Aorta (tissue), 5 donors: ENCODE data around the gene SH2D4B. TPM values are rescaled to one million over a fixed set of nuclear protein-coding genes. Genes with fewer than 3 reads are reported as not detected.

Experiments used
- ATAC-seq: fragments of 200-7000 bp; cut with Tn5 transposase; one replicate; pipeline ENCODE4 v1.9.1; 2022; ENCODE audit warnings: moderate library complexity; ENCODE audit not compliant: low FRiP score
- DNase-seq, 2 donors: peaks; one replicate each; pipeline ENCODE4 v3.0.0-alpha.2; 2020
- H3K27ac ChIP-seq, 2 donors: one replicate each; pipeline ENCODE4 v1.5.1; 2013; ENCODE audit warnings: low read length in 2 of 2, mild to moderate bottlenecking in 2 of 2, moderate library complexity in 2 of 2, control low read depth in 1 of 2, inconsistent platforms in 1 of 2, low read depth in 1 of 2
- H3K27me3 ChIP-seq, 2 donors: one replicate each; pipeline ENCODE4 v1.6.1; 2013; ENCODE audit warnings: control low read depth in 1 of 2, low read length in 1 of 2, mild to moderate bottlenecking in 1 of 2, moderate library complexity in 1 of 2; ENCODE audit not compliant: insufficient read depth in 2 of 2, control insufficient read depth in 1 of 2
- H3K36me3 ChIP-seq, 2 donors: one replicate each; pipeline ENCODE4 v1.6.1; 2013; ENCODE audit warnings: control low read depth in 1 of 2, low read length in 1 of 2, mild to moderate bottlenecking in 1 of 2; ENCODE audit not compliant: insufficient read depth in 2 of 2, control insufficient read depth in 1 of 2
- H3K4me1 ChIP-seq, 2 donors: one replicate each; pipeline ENCODE4 v1.6.1; 2013; ENCODE audit warnings: low read length in 2 of 2, control low read depth in 1 of 2, mild to moderate bottlenecking in 1 of 2, moderate library complexity in 1 of 2; ENCODE audit not compliant: insufficient read depth in 2 of 2, control insufficient read depth in 1 of 2
- H3K4me3 ChIP-seq, 2 donors: one replicate each; pipeline ENCODE4 v1.5.1; 2013; ENCODE audit warnings: low read length in 2 of 2, control low read depth in 1 of 2, mild to moderate bottlenecking in 1 of 2
- H3K9me3 ChIP-seq: one replicate; pipeline ENCODE4 v1.6.1; 2013; ENCODE audit warnings: mild to moderate bottlenecking, low read length; ENCODE audit not compliant: control insufficient read depth
- WGBS, 2 donors: extraction: QIAGEN DNeasy Blood & Tissue Kit; methylation state at CpG; one replicate each; pipeline ENCODE4 v1.1.7; 2013; 5-methylcytosine and 5-hydroxymethylcytosine counted together
- intact Hi-C, 2 donors: fragments of 100-400 bp; cut with DNase I; formaldehyde crosslinking; loops; one replicate each; pipeline versions ENCODE4 v1.14.2 to v1.15.0; 2022
- polyA plus RNA-seq, 2 donors: library from polyadenylated mRNA; stranded (reverse); fragments of 200-250 nt; gene quantifications; one replicate each; pipeline ENCODE4 v1.2.3, GENCODE V29; 2013
- total RNA-seq, 2 donors: library from RNA; stranded (reverse); fragmentation: NEBNext Ultra II Directional; extraction: Animal tissue kit (Norgen Biotek cat#: 25700); gene quantifications; one replicate each; pipeline ENCODE4 v1.2.1, GENCODE V29; 2021
- donor health status: healthy with polysubstance abuse.
- donor health status: Bipolar disorder and iron deficiency.
- donor health status: DM: no; HTN: no; CAD: no.
- donor health status: DM: no; HTN: no; CAD: no.
- donor health status: DM: yes; HTN: yes; CAD: no.

The SH2D4B gene
- total and polyA plus RNA-seq, 4 donors, result 0.27 to 0.52 TPM; not detected in 2

DNA sequence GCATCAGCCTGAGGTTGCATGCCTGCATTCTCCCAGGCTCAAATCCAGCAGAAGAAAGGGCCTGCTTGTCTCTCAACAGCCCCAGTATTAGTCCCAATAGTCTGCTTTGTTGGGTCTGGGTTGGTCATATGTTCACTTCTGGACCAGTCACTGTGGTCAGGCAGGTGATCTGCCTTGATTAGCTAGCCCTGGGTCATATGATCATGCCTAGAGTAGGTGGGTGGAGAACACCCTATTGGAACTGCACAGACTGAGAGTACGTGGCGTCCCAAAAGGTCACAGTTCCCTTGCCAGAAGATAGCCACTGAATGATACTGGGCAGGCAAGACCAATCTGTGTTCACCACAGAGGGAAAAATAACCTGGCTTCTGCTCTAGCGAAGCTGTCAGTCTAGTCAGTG is 80.1 kb downstream of the SH2D4B start:
- no peaks in the 10 kb centered on the region for H3K9me3 ChIP-seq
- no peaks in the 10 kb centered on the region for H3K36me3 ChIP-seq
- H3K4me3 ChIP-seq, result no peak overlapping the region
- no peak overlapping the region for H3K27ac ChIP-seq
- no peaks in the 10 kb centered on the region for H3K27me3 ChIP-seq
- H3K4me1 ChIP-seq, result no peaks in the 10 kb centered on the region
- 88 to 90% methylated on average over 3 of the region's 3 CpGs for WGBS, 2 donors
- intact Hi-C loops, result no loop called here
- ATAC-seq (no peak), DNase-seq (no peak)

DNA sequence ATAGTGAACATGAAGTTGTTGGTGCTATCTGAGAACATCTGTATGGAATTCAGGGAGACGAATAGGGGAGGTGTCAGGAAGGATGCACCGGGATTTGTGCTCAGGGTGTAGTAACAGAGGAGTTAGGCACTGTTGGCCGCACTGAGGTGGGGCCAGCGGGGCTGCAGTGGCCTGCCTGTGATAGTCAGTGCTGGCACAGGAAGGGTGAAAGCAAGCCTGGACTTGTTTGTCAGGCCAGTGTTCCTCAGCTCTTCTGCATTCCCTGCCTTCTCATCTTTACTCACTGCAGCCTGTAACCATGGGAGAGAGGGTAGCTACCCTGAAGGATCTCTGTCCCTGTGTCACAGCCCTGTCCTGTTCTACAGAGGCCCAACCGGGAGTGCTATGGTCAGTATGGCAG is 81.3 kb downstream of the SH2D4B start:
- Histone ChIP-seq H3K27me3 (no peaks in the 10 kb centered on the region), H3K36me3 (no peaks in the 10 kb centered on the region), H3K27ac (no peak overlapping the region), H3K9me3 (no peaks in the 10 kb centered on the region), H3K4me1 (no peaks in the 10 kb centered on the region), H3K4me3 (no peak overlapping the region)
- no peak for ATAC-seq
- no peak for DNase-seq
- 95 to 96% methylated on average over 5 of the region's 5 CpGs for WGBS, 2 donors
- intact Hi-C loops, result no loop called here

DNA sequence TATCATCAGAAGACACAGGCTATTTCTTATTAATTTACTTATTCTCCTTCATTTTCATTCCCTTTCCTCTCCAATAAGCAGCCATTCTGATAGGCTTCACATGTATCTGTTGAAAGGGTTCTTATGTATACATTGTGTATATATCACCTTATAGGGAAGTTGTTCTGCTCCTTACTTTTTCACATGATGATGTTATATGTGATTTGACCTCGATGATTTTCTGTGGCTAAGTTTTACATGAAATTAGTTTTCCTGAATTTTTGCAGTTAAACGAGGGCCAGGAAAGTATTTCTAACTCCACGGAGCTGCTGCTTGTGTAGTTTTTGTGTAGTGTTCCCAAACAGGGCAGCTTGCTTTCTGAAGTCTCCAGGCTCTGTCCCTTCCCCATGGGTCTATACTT is 84.5 kb downstream of the SH2D4B start:
- H3K4me3 ChIP-seq, result no peak overlapping the region
- 70 to 80% methylated on average over 3 of the region's 3 CpGs for WGBS, 2 donors
- no peaks in the 10 kb centered on the region for H3K4me1 ChIP-seq
- no peaks in the 10 kb centered on the region for H3K9me3 ChIP-seq
- intact Hi-C loops, result no loop called here
- no peak overlapping the region for H3K27ac ChIP-seq
- ATAC-seq (no peak), DNase-seq (no peak)
- no peaks in the 10 kb centered on the region for H3K36me3 ChIP-seq
- no peaks in the 10 kb centered on the region for H3K27me3 ChIP-seq

DNA sequence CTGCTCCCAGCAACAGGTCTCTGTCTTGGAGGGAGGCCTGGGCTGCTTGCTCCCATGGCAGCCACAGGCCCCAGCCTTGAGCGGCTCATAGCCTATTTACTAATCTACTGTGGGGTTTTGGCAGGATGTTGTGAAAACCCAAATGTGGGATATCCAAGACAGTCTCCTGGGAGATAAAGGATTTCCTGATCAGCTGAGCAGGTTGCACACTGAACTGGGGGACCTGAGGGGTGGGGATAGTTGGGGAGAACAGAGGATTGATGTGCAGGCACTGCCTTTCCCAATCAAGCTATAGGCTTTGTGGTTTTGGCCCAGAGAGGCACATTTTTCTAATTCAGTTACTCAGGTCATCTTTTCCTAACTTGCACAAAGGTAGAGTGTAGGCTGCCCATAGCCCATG is 92.6 kb downstream of the SH2D4B start:
- ATAC-seq (no peak), DNase-seq (no peak)
- no peaks in the 10 kb centered on the region for H3K36me3 ChIP-seq
- H3K4me3 ChIP-seq, result no peak overlapping the region
- intact Hi-C loops, result no loop called here
- no peaks in the 10 kb centered on the region for H3K9me3 ChIP-seq
- H3K27ac ChIP-seq, result no peak overlapping the region
- WGBS, 2 donors, result 88 to 94% methylated on average over 1 of the region's 1 CpG
- H3K27me3 ChIP-seq, result no peaks in the 10 kb centered on the region
- H3K4me1 ChIP-seq, result no peaks in the 10 kb centered on the region

DNA sequence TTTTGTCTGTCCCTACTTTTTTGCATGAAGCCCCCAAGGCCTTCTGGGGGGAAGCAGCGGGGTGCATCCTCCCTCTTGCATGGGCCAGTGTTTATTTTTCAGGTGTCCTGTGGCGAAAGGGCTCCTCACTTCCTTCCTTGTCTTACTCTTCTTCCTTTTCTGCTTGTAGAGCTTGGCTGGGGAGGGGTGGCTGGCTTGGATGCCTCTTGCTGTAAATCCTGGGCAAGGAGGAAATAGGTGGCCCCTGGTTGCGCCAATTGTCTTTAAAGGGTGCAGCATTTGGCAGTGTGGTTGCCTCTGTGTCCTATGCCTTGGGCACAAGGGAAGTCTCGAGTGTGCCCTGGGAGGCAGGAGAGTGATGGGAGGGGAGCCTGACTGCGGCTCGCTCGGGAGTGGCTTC is 95.0 kb downstream of the SH2D4B start:
- 92 to 95% methylated on average over 7 of the region's 7 CpGs for WGBS, 2 donors
- no peaks in the 10 kb centered on the region for H3K27me3 ChIP-seq
- no peaks in the 10 kb centered on the region for H3K36me3 ChIP-seq
- no peak overlapping the region for H3K4me3 ChIP-seq
- no peak for ATAC-seq
- H3K9me3 ChIP-seq, result no peaks in the 10 kb centered on the region
- no peak overlapping the region for H3K27ac ChIP-seq
- DNase-seq, result no peak
- intact Hi-C loops, result no loop called here
- H3K4me1 ChIP-seq, result no peaks in the 10 kb centered on the region

DNA sequence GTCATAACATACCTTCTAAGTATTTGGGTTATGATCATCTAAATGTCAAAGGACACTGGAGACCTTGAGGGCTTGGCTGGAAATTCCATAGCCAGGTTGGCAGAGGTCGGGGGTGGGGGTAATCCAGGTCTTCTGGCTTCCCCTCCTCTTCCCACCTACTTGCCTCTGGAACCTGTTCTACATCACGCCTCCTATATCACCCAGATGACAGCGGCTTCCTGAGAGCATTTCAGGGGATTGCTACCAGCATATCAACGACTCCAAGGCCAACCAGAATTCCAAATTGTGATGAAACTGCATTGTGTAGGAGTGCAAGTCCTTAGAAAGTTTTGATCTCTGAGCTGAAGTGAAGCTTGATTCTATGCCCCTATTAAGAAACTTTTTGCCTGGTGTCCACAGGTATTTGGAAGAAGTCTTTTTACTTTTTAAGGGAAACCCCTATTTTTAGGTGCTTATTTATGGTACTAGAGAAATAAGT is 95.7 kb downstream of the SH2D4B start:
- no peak for ATAC-seq
- Histone ChIP-seq H3K4me1 (no peaks in the 10 kb centered on the region), H3K27me3 (no peaks in the 10 kb centered on the region), H3K36me3 (no peaks in the 10 kb centered on the region), H3K27ac (no peak overlapping the region), H3K4me3 (no peak overlapping the region), H3K9me3 (no peaks in the 10 kb centered on the region)
- WGBS, 2 donors, result 61 to 63% methylated on average over 4 of the region's 4 CpGs
- no peak for DNase-seq
- intact Hi-C loops, result no loop called here

DNA sequence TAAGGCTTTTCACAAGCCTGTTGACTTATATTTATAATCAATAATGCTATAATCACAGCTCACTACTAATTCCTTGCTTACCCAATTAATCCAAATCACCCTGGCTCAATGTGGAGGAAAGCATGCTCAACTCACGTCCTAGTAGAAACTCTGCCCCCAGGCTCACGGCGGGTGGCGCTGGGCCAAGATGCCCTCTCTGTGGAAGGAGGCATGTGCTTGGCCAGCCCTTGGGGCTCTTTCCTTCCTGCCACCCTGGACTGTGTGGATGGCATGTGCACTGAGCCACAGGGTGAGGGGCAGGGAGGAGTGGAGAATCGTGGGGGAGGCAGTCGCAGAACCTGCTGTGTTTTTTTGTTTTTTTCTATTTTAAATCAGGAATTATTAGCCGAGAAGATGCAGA is 96.2 kb downstream of the SH2D4B start:
- H3K27me3 ChIP-seq, result no peaks in the 10 kb centered on the region
- no peak overlapping the region for H3K27ac ChIP-seq
- intact Hi-C loops, result no loop called here
- no peaks in the 10 kb centered on the region for H3K9me3 ChIP-seq
- ATAC-seq (no peak), DNase-seq (no peak)
- no peaks in the 10 kb centered on the region for H3K36me3 ChIP-seq
- H3K4me3 ChIP-seq, result no peak overlapping the region
- 75 to 77% methylated on average over 7 of the region's 7 CpGs for WGBS, 2 donors
- no peaks in the 10 kb centered on the region for H3K4me1 ChIP-seq

DNA sequence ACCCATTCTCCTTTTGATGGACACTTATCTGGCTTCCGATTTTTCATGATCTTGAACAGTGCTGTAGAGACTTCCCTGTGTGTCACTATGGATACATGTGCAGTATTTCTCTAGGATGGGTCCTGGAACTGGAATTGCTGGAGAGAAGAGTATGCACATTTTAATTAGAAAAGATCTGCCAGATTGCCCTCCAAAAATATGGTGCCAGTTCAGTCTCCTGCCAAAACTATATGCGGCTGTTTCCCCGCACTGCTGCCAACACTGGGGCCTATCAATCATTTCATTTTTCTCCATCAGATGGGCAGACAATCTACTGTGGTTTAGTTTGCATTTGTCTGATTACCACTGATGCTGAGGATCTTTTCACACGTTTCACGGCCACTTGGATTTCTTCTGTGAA is 105.0 kb downstream of the SH2D4B start:
- Histone ChIP-seq H3K36me3 (no peaks in the 10 kb centered on the region), H3K9me3 (no peaks in the 10 kb centered on the region), H3K4me3 (no peak overlapping the region), H3K27ac (no peak overlapping the region), H3K27me3 (no peaks in the 10 kb centered on the region), H3K4me1 (no peaks in the 10 kb centered on the region)
- WGBS, 2 donors, result 37 to 38% methylated on average over 5 of the region's 5 CpGs
- ATAC-seq (no peak), DNase-seq (no peak)
- intact Hi-C loops, result no loop called here

DNA sequence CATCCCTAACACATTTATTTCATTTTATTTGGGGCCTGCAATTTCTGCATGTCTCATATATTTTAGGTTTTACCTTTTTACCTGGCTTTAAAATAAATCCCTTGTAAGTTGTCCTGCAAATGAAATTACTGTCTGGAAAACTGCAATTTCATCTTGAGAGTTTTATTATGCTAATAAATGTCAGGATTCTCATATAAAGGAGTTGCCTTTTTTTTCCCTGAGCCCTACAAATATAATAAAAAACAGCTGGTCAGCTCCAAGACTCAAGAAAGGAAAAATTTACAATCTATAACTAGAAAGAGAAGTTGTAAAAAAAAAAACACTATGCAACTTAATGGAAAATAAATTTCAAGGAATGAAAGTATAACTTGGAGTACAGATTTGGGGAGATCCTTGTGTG is 108.7 kb downstream of the SH2D4B start:
- ATAC-seq, result no peak

More for the DNA sequence above, 108.7 kb downstream of the SH2D4B start:
- H3K4me1 ChIP-seq, result no peaks in the 10 kb centered on the region
- H3K4me3 ChIP-seq, result no peak overlapping the region
- intact Hi-C loops, result no loop called here
- no peaks in the 10 kb centered on the region for H3K9me3 ChIP-seq
- DNase-seq, result no peak
- H3K27me3 ChIP-seq, result no peaks in the 10 kb centered on the region
- H3K36me3 ChIP-seq, result no peaks in the 10 kb centered on the region
- no peak overlapping the region for H3K27ac ChIP-seq
